H9 (cell line): ENCODE results near the gene ASCC3. TPM values are rescaled to one million over a fixed set of nuclear protein-coding genes. Genes with fewer than 3 reads are reported as not detected.

Experiments
- DNase-seq: peaks from one replicate; pipeline ENCODE4 v3.0.0-alpha.2; 2017
- H2AFZ ChIP-seq: one replicate; pipeline ENCODE4 v1.6.1; 2013; ENCODE audit warnings: mild to moderate bottlenecking, low read length, control low read depth, moderate library complexity
- H2AK5ac ChIP-seq: 2 replicates; pipeline ENCODE4 v1.6.1; 2013; ENCODE audit warnings: low read length, control low read depth, mixed read lengths; ENCODE audit not compliant: insufficient read length
- H2BK120ac ChIP-seq: one replicate; pipeline ENCODE4 v1.6.1; 2013; ENCODE audit warnings: low read depth, mild to moderate bottlenecking, low read length, control low read depth, inconsistent platforms; ENCODE audit not compliant: poor library complexity, severe bottlenecking
- H2BK12ac ChIP-seq: 2 replicates; pipeline ENCODE4 v1.6.1; 2013; ENCODE audit warnings: low read length, control low read depth, mixed read lengths, low read depth; ENCODE audit not compliant: insufficient read length
- H2BK15ac ChIP-seq: 2 replicates; pipeline ENCODE4 v1.6.1; 2013; ENCODE audit warnings: low read depth, low read length, control low read depth
- H2BK20ac ChIP-seq: one replicate; pipeline ENCODE4 v1.6.1; 2013; ENCODE audit warnings: low read depth, mild to moderate bottlenecking, low read length, control low read depth, inconsistent platforms; ENCODE audit not compliant: poor library complexity, severe bottlenecking
- H2BK5ac ChIP-seq: 2 replicates; pipeline ENCODE4 v1.6.1; 2013; ENCODE audit warnings: low read length, control low read depth, mixed read lengths; ENCODE audit not compliant: insufficient read length
- H3K14ac ChIP-seq: 2 replicates; pipeline ENCODE4 v1.6.1; 2013; ENCODE audit warnings: low read length, control low read depth; ENCODE audit not compliant: insufficient read depth
- H3K18ac ChIP-seq: 2 replicates; pipeline ENCODE4 v1.6.1; 2013; ENCODE audit warnings: low read depth, mild to moderate bottlenecking, mixed read lengths, low read length, control low read depth; ENCODE audit not compliant: insufficient read length
- H3K23ac ChIP-seq: 2 replicates; pipeline ENCODE4 v1.6.1; 2013; ENCODE audit warnings: low read length, control low read depth, mixed read lengths, low read depth; ENCODE audit not compliant: insufficient read length
- H3K23me2 ChIP-seq: 2 replicates; pipeline ENCODE4 v1.6.1; 2013; ENCODE audit warnings: low read depth, mild to moderate bottlenecking, mixed read lengths, low read length, control low read depth; ENCODE audit not compliant: insufficient read length, poor library complexity, severe bottlenecking
- H3K27ac ChIP-seq: 2 replicates; pipeline ENCODE4 v1.5.1; 2013; ENCODE audit warnings: low read length, control low read depth, mixed read lengths, low read depth; ENCODE audit not compliant: insufficient read length
- H3K27me3 ChIP-seq: 2 replicates; pipeline ENCODE4 v1.6.1; 2013; ENCODE audit warnings: low read length, control low read depth, inconsistent platforms; ENCODE audit not compliant: insufficient read depth
- H3K4ac ChIP-seq: 2 replicates; pipeline ENCODE4 v1.6.1; 2013; ENCODE audit warnings: low read depth, mild to moderate bottlenecking, control low read depth, inconsistent platforms, low read length, moderate library complexity
- H3K4me1 ChIP-seq: 2 replicates; pipeline ENCODE4 v1.6.1; 2013; ENCODE audit warnings: low read length, control low read depth, inconsistent platforms; ENCODE audit not compliant: insufficient read depth
- H3K4me2 ChIP-seq: 2 replicates; pipeline ENCODE4 v1.6.1; 2013; ENCODE audit warnings: low read length, control low read depth, mixed read lengths; ENCODE audit not compliant: insufficient read length, insufficient read depth
- H3K56ac ChIP-seq: 2 replicates; pipeline ENCODE4 v1.6.1; 2013; ENCODE audit warnings: low read depth, mild to moderate bottlenecking, mixed read lengths, low read length, control low read depth; ENCODE audit not compliant: insufficient read length
- H3K79me1 ChIP-seq: 2 replicates; pipeline ENCODE4 v1.6.1; 2013; ENCODE audit warnings: low read depth, mild to moderate bottlenecking, moderate library complexity, low read length, control low read depth, inconsistent platforms; ENCODE audit not compliant: insufficient read depth, poor library complexity, severe bottlenecking
- H3K79me2 ChIP-seq: 2 replicates; pipeline ENCODE4 v1.6.1; 2013; ENCODE audit warnings: low read length, control low read depth, inconsistent platforms; ENCODE audit not compliant: insufficient read depth
- H3K9ac ChIP-seq: 2 replicates; pipeline ENCODE4 v1.6.1; 2013; ENCODE audit warnings: low read length, control low read depth, mixed read lengths; ENCODE audit not compliant: insufficient read length; ENCODE audit errors: extremely low read depth
- H3K9me3 ChIP-seq: one replicate; pipeline ENCODE4 v1.6.1; 2013; ENCODE audit warnings: low read depth, low read length, inconsistent platforms; ENCODE audit not compliant: control insufficient read depth
- H3T11ph ChIP-seq: one replicate; pipeline ENCODE4 v1.6.1; 2013; ENCODE audit warnings: mild to moderate bottlenecking, low read length, control low read depth, inconsistent platforms
- H4K20me1 ChIP-seq: one replicate; pipeline ENCODE4 v1.6.1; 2013; ENCODE audit not compliant: control insufficient read depth, insufficient read length, insufficient read depth
- H4K5ac ChIP-seq: 2 replicates; pipeline ENCODE4 v1.6.1; 2013; ENCODE audit warnings: low read depth, mild to moderate bottlenecking, mixed read lengths, low read length, control low read depth; ENCODE audit not compliant: insufficient read length
- H4K8ac ChIP-seq: replicated peaks from 2 replicates; pipeline ENCODE4 v1.6.1; 2013; ENCODE audit warnings: low read length, control low read depth, mixed read lengths, low read depth; ENCODE audit not compliant: insufficient read length
- H4K91ac ChIP-seq: 2 replicates; pipeline ENCODE4 v1.6.1; 2013; ENCODE audit warnings: low read depth, mild to moderate bottlenecking, moderate library complexity, mixed read lengths, low read length, control low read depth; ENCODE audit not compliant: insufficient read length
- H3K27ac Mint-ChIP-seq, 3 experiments: 2 replicates in 2 of 3; 3 replicates in 1 of 3; pipeline ENCODE4 v1.8.0; 2020 to 2021; ENCODE audit warnings: mixed read lengths in 3 of 3, mild to moderate bottlenecking in 1 of 3, moderate library complexity in 1 of 3
- H3K27me3 Mint-ChIP-seq: 2 replicates; pipeline ENCODE4 v1.8.0; 2021; ENCODE audit warnings: low read depth, mild to moderate bottlenecking, moderate library complexity, mixed read lengths
- H3K36me3 Mint-ChIP-seq, 3 experiments: 2 replicates in 2 of 3; 3 replicates in 1 of 3; pipeline ENCODE4 v1.8.0; 2020 to 2021; ENCODE audit warnings: low read depth in 3 of 3, mixed read lengths in 3 of 3; ENCODE audit not compliant: insufficient read depth in 1 of 3
- H3K4me1 Mint-ChIP-seq, 2 experiments: 2 replicates each; pipeline ENCODE4 v1.8.0; 2020; ENCODE audit warnings: mixed read lengths in 2 of 2
- H3K4me3 Mint-ChIP-seq, 2 experiments: 2 replicates in 1 of 2; 3 replicates in 1 of 2; pipeline ENCODE4 v1.8.0; 2020 to 2021; ENCODE audit warnings: mild to moderate bottlenecking in 2 of 2, mixed read lengths in 2 of 2, moderate library complexity in 1 of 2
- H3K9me3 Mint-ChIP-seq, 2 experiments: 2 replicates in 1 of 2; 3 replicates in 1 of 2; pipeline ENCODE4 v1.8.0; 2020; ENCODE audit warnings: mild to moderate bottlenecking in 2 of 2, mixed read lengths in 2 of 2, moderate library complexity in 1 of 2
- CTCF ChIP-seq: fragments of 200-600 bp; sonication (generic); conservative IDR thresholded peaks from 3 replicates; pipeline ENCODE4 v1.8.0; 2021; ENCODE audit warnings: antibody characterized with exemption, mild to moderate bottlenecking
- WGBS: extraction: QIAGEN DNeasy Blood & Tissue Kit; methylation state at CpG from one replicate; pipeline ENCODE4 v1.1.7; 2013; ENCODE audit warnings: missing lambda C conversion rate, low lambda C conversion rate, mixed read lengths; ENCODE audit not compliant: insufficient read length; ENCODE audit errors: extremely low coverage; 5-methylcytosine and 5-hydroxymethylcytosine counted together
- total RNA-seq: library from RNA; stranded (reverse); gene quantifications from 2 replicates; pipeline ENCODE4 v1.2.1, GENCODE V29; 2021

The ASCC3 gene
- total RNA-seq, 1 experiment from 2014 or later, result 63.8 TPM

- Histone ChIP-seq H3K27me3 (peaks cover 29% of the 10 kb centered on the region), H2BK15ac (no peak overlapping the region), H2BK12ac (no peak overlapping the region), H2BK20ac (no peak overlapping the region), H4K91ac (no peak overlapping the region), H3K9me3 (no peaks in the 10 kb centered on the region), H3K18ac (no peak overlapping the region), H3K9ac (no peak overlapping the region), H3K56ac (no peak overlapping the region), H3K23me2 (no peaks in the 10 kb centered on the region), H3K4ac (no peak overlapping the region), H3K14ac (no peak overlapping the region), H4K5ac (no peak overlapping the region), H2BK5ac (no peak overlapping the region), H2AK5ac (no peak overlapping the region), H3T11ph (no peak overlapping the region), H2AFZ (no peak overlapping the region), H3K4me2 (no peak overlapping the region), H4K8ac (no peak overlapping the region), H3K79me2 (no peaks in the 10 kb centered on the region), H3K23ac (no peak overlapping the region), H4K20me1 (no peaks in the 10 kb centered on the region), H3K79me1 (no peaks in the 10 kb centered on the region), H3K4me1 (0 out of 2 replicates have a peak, but pooled peaks cover 3% of the 10 kb centered on the region), H2BK120ac (no peak overlapping the region), H3K27ac (no peak overlapping the region)
- WGBS, result no CpG with 5 or more reads among the region's 1 CpG
- no peak for DNase-seq
- no peaks in the 10 kb centered on the region for H3K9me3 Mint-ChIP-seq
- TF ChIP-seq CTCF, result no peak
- peaks cover 5 to 10% of the 10 kb centered on the region in 2 experiments for H3K4me1 Mint-ChIP-seq
- no peak overlapping the region for H3K4me3 Mint-ChIP-seq
- no peak overlapping the region for H3K27ac Mint-ChIP-seq
- H3K27me3 Mint-ChIP-seq, result peaks cover 9% of the 10 kb centered on the region
- H3K36me3 Mint-ChIP-seq, result no peaks in the 10 kb centered on the region
Observed at GRCh38 chr6:100473182-100473581, 407.9 kb downstream of the ASCC3 start.
